Nephron (organoid): ENCODE results near the gene KCNJ4.
A peak's percentile ranks its signal among the peaks of the same experiment; 100 is the strongest.
"Not testable (repeated sequence)": the region's sequence is repeated elsewhere in the genome, so short reads cannot be mapped to it uniquely, and the experiment has no call there.

Experiments used
- H3K27ac Mint-ChIP-seq, 3 experiments: 2 replicates each; pipeline ENCODE4 v1.8.0; 2020; ENCODE audit warnings: mixed read lengths in 3 of 3, mild to moderate bottlenecking in 2 of 3, moderate library complexity in 1 of 3
- H3K27me3 Mint-ChIP-seq: 2 replicates; pipeline ENCODE4 v1.8.0; 2021; ENCODE audit warnings: low read depth, mild to moderate bottlenecking, moderate library complexity, mixed read lengths
- H3K36me3 Mint-ChIP-seq: 2 replicates; pipeline ENCODE4 v1.8.0; 2020; ENCODE audit warnings: low read depth, mixed read lengths
- H3K4me1 Mint-ChIP-seq: 2 replicates; pipeline ENCODE4 v1.8.0; 2020; ENCODE audit warnings: mixed read lengths
- H3K4me3 Mint-ChIP-seq, 3 experiments: 2 replicates each; pipeline ENCODE4 v1.8.0; 2020; ENCODE audit warnings: mild to moderate bottlenecking in 3 of 3, mixed read lengths in 3 of 3, moderate library complexity in 2 of 3
- H3K9me3 Mint-ChIP-seq: 2 replicates; pipeline ENCODE4 v1.8.0; 2020; ENCODE audit warnings: mixed read lengths
- CTCF ChIP-seq, 3 experiments: fragments of 200-600 bp; sonication (generic); IDR thresholded peaks; one replicate each; pipeline ENCODE4 v1.5.0; 2021; ENCODE audit warnings: antibody characterized with exemption in 3 of 3; ENCODE audit not compliant: unreplicated experiment in 3 of 3

KCNJ4 gene

GRCh38 chr22:38397189-38398085 is 57.6 kb downstream of the KCNJ4 start:
- Mint-ChIP-seq H3K27me3 (no peaks in the 10 kb centered on the region), H3K4me3 (peak overlapping the region; percentile 87 to 95 (median 93)), H3K36me3 (no peaks in the 10 kb centered on the region), H3K27ac (peak overlapping the region; percentile 30 to 42 (median 37)), H3K4me1 (peaks cover 54% of the 10 kb centered on the region), H3K9me3 (no peaks in the 10 kb centered on the region)
- TF ChIP-seq CTCF (IDR thresholded peaks at IDR 0.05; ENCODE audit: unreplicated experiment in 3 of 3), result no peak

- Mint-ChIP-seq H3K4me3 (peak overlapping the region; percentile 87 to 95 (median 93)), H3K27ac (peak overlapping the region; percentile 42 to 94 (median 76)), H3K4me1 (peaks cover 54% of the 10 kb centered on the region)
- H3K9me3 Mint-ChIP-seq, H3K36me3 Mint-ChIP-seq, H3K27me3 Mint-ChIP-seq: not testable (repeated sequence)
Observed at GRCh38 chr22:38396440-38397069, 58.4 kb downstream of the KCNJ4 start.

- H3K27ac Mint-ChIP-seq, result peak overlapping the region; percentile 42 to 94 (median 76)
- H3K9me3 Mint-ChIP-seq, H3K27me3 Mint-ChIP-seq, H3K36me3 Mint-ChIP-seq: not testable (repeated sequence)
- peaks cover 56% of the 10 kb centered on the region for H3K4me1 Mint-ChIP-seq
- peak overlapping the region; percentile 87 to 95 (median 93) for H3K4me3 Mint-ChIP-seq
Observed at GRCh38 chr22:38395944-38396343, 59.1 kb downstream of the KCNJ4 start.

- not testable (repeated sequence) for H3K9me3 Mint-ChIP-seq, H3K36me3 Mint-ChIP-seq, H3K27me3 Mint-ChIP-seq
- peaks cover 56% of the 10 kb centered on the region for H3K4me1 Mint-ChIP-seq
- peak overlapping the region in 1 of 3 experiments; percentile 42 for H3K27ac Mint-ChIP-seq
- peak overlapping the region; percentile 12 to 93 (median 63) for H3K4me3 Mint-ChIP-seq
Observed at GRCh38 chr22:38394929-38395624, 59.9 kb downstream of the KCNJ4 start.

- not testable (repeated sequence) for H3K36me3 Mint-ChIP-seq, H3K4me3 Mint-ChIP-seq, H3K27ac Mint-ChIP-seq, H3K9me3 Mint-ChIP-seq, H3K27me3 Mint-ChIP-seq
- peaks cover 50% of the 10 kb centered on the region for H3K4me1 Mint-ChIP-seq
Observed at GRCh38 chr22:38389428-38389818, 65.6 kb downstream of the KCNJ4 start.

GRCh38 chr22:38388506-38389427 is 66.2 kb downstream of the KCNJ4 start:
- H3K27me3 Mint-ChIP-seq, H3K9me3 Mint-ChIP-seq, H3K36me3 Mint-ChIP-seq, H3K4me3 Mint-ChIP-seq, H3K27ac Mint-ChIP-seq: not testable (repeated sequence)
- peaks cover 43% of the 10 kb centered on the region for H3K4me1 Mint-ChIP-seq

GRCh38 chr22:38386918-38387317 is 68.1 kb downstream of the KCNJ4 start:
- Mint-ChIP-seq H3K27ac (peak overlapping the region in 1 of 3 experiments; percentile 10), H3K4me1 (peaks cover 31% of the 10 kb centered on the region), H3K4me3 (peak overlapping the region in 1 of 3 experiments; percentile 1)
- H3K9me3 Mint-ChIP-seq, H3K27me3 Mint-ChIP-seq, H3K36me3 Mint-ChIP-seq: not testable (repeated sequence)

GRCh38 chr22:38383417-38383816 is 71.6 kb downstream of the KCNJ4 start:
- H3K4me3 Mint-ChIP-seq, result no peak overlapping the region
- no peak overlapping the region for H3K27ac Mint-ChIP-seq
- no peaks in the 10 kb centered on the region for H3K9me3 Mint-ChIP-seq
- H3K4me1 Mint-ChIP-seq, result peaks cover 12% of the 10 kb centered on the region
- TF ChIP-seq CTCF (IDR thresholded peaks at IDR 0.05; ENCODE audit: unreplicated experiment in 3 of 3), result no peak
- no peaks in the 10 kb centered on the region for H3K27me3 Mint-ChIP-seq
- peaks cover 15% of the 10 kb centered on the region for H3K36me3 Mint-ChIP-seq

GRCh38 chr22:38381371-38381770 is 73.6 kb downstream of the KCNJ4 start:
- not testable (repeated sequence) for H3K4me1 Mint-ChIP-seq, H3K27me3 Mint-ChIP-seq

More at GRCh38 chr22:38381371-38381770, 73.6 kb downstream of the KCNJ4 start:
- not testable (repeated sequence) for H3K4me3 Mint-ChIP-seq, H3K9me3 Mint-ChIP-seq, H3K27ac Mint-ChIP-seq
- peaks cover 25% of the 10 kb centered on the region for H3K36me3 Mint-ChIP-seq
